Measurements from ENCODE around the gene SDK2. TPM values are rescaled to one million over a fixed set of nuclear protein-coding genes. Genes with fewer than 3 reads are reported as not detected.

The SDK2 gene
- total and polyA plus RNA-seq, 2 of the 8 experiments (the other 6 are each of a cell fraction or from before 2014, with no cell fraction given) = 3.9 to 4.1 TPM

- TF ChIP-seq CHD7 (IDR thresholded peaks at IDR 0.05; ENCODE audit: insufficient replicate concordance, low read length) = no peak
- 0 out of 2 replicates have a peak, but pooled peaks have one; percentile 20 for TF ChIP-seq CEBPB (IDR thresholded peaks at IDR 0.05; ENCODE audit: low read depth, low read length)
- TF ChIP-seq EZH2 (IDR thresholded peaks at IDR 0.05; ENCODE audit: low read depth, low read length, severe bottlenecking) = peak; percentile 20
- TF ChIP-seq RAD21 (IDR thresholded peaks at IDR 0.05 in 1 of 2, conservative IDR thresholded peaks at IDR 0.05 in 1 of 2; ENCODE audit: low read depth in 2 of 2, low read length in 2 of 2) = peak; percentile 69 to 83
- peak; percentile 32 to 69 (median 63) for TF ChIP-seq CTCF (IDR thresholded peaks at IDR 0.05; ENCODE audit: control extremely low read depth in 1 of 3, insufficient read depth in 1 of 3, low read depth in 1 of 3, low read length in 3 of 3)
Measured at GRCh38 chr17:73646409-73647300, 2.4 kb upstream of the SDK2 start (continued).
